HepG2 (cell line): ENCODE measurements around the gene GPR119. TPM values are rescaled to one million over a fixed set of nuclear protein-coding genes. Genes with fewer than 3 reads are reported as not detected.

Source experiments
- KMT2A ChIP-seq: sonication (generic); formaldehyde crosslinking; IDR thresholded peaks from 2 replicates; pipeline ENCODE4 v1.4.0; 2020; ENCODE audit warnings: missing genetic modification reagents
- NBN ChIP-seq: fragments of 450-650 bp; conservative IDR thresholded peaks from 2 replicates; pipeline ENCODE4 v1.6.1; 2017
- SAFB2 ChIP-seq: sonication (generic); formaldehyde crosslinking; IDR thresholded peaks from 2 replicates; pipeline ENCODE4 v1.5.1; 2020; ENCODE audit warnings: missing genetic modification reagents, low read depth, mild to moderate bottlenecking, borderline replicate concordance
- TRIM24 ChIP-seq: sonication (generic); formaldehyde crosslinking; IDR thresholded peaks from 2 replicates; pipeline ENCODE4 v1.8.0; 2022; ENCODE audit warnings: mild to moderate bottlenecking, missing genetic modification reagents
- U2AF1 ChIP-seq: fragments of 200-400 bp; formaldehyde crosslinking; optimal IDR thresholded peaks from 2 replicates; pipeline ENCODE3; 2017; ENCODE audit warnings: mild to moderate bottlenecking, low read depth, low read length
- ZNF335 ChIP-seq: sonication (generic); formaldehyde crosslinking; IDR thresholded peaks from 2 replicates; pipeline ENCODE4 v1.4.0; 2020; ENCODE audit warnings: missing genetic modification reagents
- polyA plus RNA-seq, 8 experiments: library from polyadenylated mRNA; depleted of rRNA in 3 of 8; stranded (reverse) in 7 of 8; unstranded in 1 of 8; fragments of >200 nt; fragmentation: Illumina TruSeq in 4 of 8; extraction: Trizol in 4 of 8; gene quantifications; 2 replicates each; pipeline versions ENCODE4 v1.2.1 to v1.2.3, GENCODE V29; 2011 to 2016; ENCODE audit warnings: low read depth in 4 of 8, missing spikeins in 1 of 8, mixed read lengths in 1 of 8; ENCODE audit not compliant: insufficient read depth in 1 of 8
- total RNA-seq, 5 experiments: library from RNA; depleted of rRNA; stranded (reverse); fragments of >200 nt; fragmentation: Illumina TruSeq; extraction: Trizol; gene quantifications; 2 replicates each; pipeline ENCODE4 v1.2.3, GENCODE V29; 2016; ENCODE audit warnings: low read depth in 1 of 5
- TF ChIP-seq, protein P1 (sequence below), 2 experiments: IDR thresholded peaks; 2 replicates each; pipeline ENCODE4 v1.6.1; 2011 to 2012; ENCODE audit warnings: low read length in 2 of 2, borderline replicate concordance in 1 of 2, low read depth in 1 of 2, mild to moderate bottlenecking in 1 of 2, moderate library complexity in 1 of 2
- TF ChIP-seq, protein P2 (sequence below): sonication (generic); formaldehyde crosslinking; IDR thresholded peaks from 2 replicates; pipeline ENCODE4 v1.8.0; 2022; ENCODE audit warnings: missing genetic modification reagents, mild to moderate bottlenecking, moderate library complexity, borderline replicate concordance
- TF ChIP-seq, protein P3 (sequence below): IDR thresholded peaks from 2 replicates; pipeline ENCODE4 v1.6.1; 2016; ENCODE audit warnings: missing biosample characterization, missing genetic modification reagents, low read depth
- TF ChIP-seq, protein P4 (sequence below): sonication (generic); formaldehyde crosslinking; IDR thresholded peaks from 2 replicates; pipeline ENCODE4 v1.4.0; 2020; ENCODE audit warnings: mild to moderate bottlenecking, missing genetic modification reagents
- TF ChIP-seq, protein P5 (sequence below): sonication (generic); formaldehyde crosslinking; IDR thresholded peaks from 2 replicates; pipeline ENCODE4 v1.5.1; 2020; ENCODE audit warnings: mild to moderate bottlenecking, missing genetic modification reagents, moderate library complexity
- TF ChIP-seq, protein P6 (sequence below): IDR thresholded peaks from 2 replicates; pipeline ENCODE4 v1.6.1; 2016; ENCODE audit warnings: control low read depth

The GPR119 gene
- total and polyA plus RNA-seq, 2 of the 13 experiments (the other 11 are each of a cell fraction or from before 2014, with no cell fraction given), result 2.6 to 5.5 TPM

DNA sequence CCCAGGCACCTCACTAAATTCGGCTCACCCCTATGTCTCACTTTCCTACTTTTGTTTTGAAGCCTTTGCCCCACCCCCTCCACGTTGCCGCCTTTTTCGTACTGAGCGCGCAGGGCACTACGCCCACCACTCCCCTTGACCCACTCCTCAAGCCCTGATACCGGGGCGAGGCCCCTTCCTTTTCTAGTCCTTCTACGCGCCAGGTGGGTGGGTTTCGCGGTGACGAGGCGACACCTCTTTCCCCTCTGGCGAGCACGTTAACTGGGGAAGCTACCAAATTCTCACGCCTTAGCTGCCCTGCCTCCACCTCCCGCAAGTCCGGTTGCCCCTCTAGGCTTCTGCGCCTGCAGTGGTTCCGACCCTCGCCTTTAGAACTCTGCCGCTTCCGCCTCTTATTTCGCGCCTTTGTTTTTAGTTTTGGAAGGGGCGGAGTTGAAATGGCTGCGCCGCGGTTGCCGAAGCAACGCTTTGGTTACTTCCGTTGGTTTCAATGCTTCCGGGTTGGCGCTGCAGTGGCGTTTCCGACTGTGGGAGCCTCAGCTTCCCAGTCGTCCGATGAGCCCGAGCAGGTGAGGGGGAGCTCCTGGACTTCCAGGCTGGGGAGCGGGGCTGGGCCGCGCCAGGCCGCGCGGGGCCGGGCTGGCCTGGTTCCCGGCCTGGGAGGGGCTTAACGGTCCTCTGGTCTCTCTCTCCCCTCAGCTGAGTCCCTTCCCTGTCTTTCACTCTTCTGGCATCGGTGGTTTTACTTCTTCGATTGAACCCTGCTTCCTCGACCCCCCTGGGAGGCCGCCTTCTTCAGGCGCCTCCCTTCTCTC lies 45.9 kb downstream of the GPR119 start, which contains the start of gene SLC25A14 (continued):
- TF ChIP-seq, protein P1, sequence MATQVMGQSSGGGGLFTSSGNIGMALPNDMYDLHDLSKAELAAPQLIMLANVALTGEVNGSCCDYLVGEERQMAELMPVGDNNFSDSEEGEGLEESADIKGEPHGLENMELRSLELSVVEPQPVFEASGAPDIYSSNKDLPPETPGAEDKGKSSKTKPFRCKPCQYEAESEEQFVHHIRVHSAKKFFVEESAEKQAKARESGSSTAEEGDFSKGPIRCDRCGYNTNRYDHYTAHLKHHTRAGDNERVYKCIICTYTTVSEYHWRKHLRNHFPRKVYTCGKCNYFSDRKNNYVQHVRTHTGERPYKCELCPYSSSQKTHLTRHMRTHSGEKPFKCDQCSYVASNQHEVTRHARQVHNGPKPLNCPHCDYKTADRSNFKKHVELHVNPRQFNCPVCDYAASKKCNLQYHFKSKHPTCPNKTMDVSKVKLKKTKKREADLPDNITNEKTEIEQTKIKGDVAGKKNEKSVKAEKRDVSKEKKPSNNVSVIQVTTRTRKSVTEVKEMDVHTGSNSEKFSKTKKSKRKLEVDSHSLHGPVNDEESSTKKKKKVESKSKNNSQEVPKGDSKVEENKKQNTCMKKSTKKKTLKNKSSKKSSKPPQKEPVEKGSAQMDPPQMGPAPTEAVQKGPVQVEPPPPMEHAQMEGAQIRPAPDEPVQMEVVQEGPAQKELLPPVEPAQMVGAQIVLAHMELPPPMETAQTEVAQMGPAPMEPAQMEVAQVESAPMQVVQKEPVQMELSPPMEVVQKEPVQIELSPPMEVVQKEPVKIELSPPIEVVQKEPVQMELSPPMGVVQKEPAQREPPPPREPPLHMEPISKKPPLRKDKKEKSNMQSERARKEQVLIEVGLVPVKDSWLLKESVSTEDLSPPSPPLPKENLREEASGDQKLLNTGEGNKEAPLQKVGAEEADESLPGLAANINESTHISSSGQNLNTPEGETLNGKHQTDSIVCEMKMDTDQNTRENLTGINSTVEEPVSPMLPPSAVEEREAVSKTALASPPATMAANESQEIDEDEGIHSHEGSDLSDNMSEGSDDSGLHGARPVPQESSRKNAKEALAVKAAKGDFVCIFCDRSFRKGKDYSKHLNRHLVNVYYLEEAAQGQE (IDR thresholded peaks at IDR 0.05; ENCODE audit: borderline replicate concordance in 1 of 2, low read depth in 1 of 2, low read length in 2 of 2), result no peak
- TF ChIP-seq, protein P2, sequence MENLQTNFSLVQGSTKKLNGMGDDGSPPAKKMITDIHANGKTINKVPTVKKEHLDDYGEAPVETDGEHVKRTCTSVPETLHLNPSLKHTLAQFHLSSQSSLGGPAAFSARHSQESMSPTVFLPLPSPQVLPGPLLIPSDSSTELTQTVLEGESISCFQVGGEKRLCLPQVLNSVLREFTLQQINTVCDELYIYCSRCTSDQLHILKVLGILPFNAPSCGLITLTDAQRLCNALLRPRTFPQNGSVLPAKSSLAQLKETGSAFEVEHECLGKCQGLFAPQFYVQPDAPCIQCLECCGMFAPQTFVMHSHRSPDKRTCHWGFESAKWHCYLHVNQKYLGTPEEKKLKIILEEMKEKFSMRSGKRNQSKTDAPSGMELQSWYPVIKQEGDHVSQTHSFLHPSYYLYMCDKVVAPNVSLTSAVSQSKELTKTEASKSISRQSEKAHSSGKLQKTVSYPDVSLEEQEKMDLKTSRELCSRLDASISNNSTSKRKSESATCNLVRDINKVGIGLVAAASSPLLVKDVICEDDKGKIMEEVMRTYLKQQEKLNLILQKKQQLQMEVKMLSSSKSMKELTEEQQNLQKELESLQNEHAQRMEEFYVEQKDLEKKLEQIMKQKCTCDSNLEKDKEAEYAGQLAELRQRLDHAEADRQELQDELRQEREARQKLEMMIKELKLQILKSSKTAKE, result no peak
- TF ChIP-seq SAFB2, result no peak
- TF ChIP-seq KMT2A (CRISPR knock-in tag), result peak; percentile 60; the same call in 1 of the 2 replicates
- TF ChIP-seq U2AF1, result no peak
- TF ChIP-seq, protein P3, sequence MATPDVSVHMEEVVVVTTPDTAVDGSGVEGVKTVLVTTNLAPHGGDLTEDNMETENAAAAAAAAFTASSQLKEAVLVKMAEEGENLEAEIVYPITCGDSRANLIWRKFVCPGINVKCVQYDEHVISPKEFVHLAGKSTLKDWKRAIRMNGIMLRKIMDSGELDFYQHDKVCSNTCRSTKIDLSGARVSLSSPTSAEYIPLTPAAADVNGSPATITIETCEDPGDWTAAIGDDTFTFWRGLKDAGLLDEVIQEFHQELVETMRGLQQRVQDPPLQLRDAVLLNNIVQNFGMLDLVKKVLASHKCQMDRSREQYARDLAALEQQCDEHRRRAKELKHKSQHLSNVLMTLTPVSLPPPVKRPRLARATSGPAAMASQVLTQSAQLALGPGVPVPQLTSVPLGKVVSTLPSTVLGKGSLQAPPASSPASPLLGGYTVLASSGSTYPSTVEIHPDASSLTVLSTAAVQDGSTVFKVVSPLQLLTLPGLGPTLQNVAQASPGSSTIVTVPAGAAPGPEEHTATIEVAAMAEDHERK (CRISPR knock-in tag), result no peak
- TF ChIP-seq, protein P4, sequence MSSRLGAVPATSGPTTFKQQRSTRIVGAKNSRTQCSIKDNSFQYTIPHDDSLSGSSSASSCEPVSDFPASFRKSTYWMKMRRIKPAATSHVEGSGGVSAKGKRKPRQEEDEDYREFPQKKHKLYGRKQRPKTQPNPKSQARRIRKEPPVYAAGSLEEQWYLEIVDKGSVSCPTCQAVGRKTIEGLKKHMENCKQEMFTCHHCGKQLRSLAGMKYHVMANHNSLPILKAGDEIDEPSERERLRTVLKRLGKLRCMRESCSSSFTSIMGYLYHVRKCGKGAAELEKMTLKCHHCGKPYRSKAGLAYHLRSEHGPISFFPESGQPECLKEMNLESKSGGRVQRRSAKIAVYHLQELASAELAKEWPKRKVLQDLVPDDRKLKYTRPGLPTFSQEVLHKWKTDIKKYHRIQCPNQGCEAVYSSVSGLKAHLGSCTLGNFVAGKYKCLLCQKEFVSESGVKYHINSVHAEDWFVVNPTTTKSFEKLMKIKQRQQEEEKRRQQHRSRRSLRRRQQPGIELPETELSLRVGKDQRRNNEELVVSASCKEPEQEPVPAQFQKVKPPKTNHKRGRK (CRISPR knock-in tag), result no peak
- TF ChIP-seq TRIM24 (CRISPR knock-in tag), result no peak
- TF ChIP-seq, protein P5, sequence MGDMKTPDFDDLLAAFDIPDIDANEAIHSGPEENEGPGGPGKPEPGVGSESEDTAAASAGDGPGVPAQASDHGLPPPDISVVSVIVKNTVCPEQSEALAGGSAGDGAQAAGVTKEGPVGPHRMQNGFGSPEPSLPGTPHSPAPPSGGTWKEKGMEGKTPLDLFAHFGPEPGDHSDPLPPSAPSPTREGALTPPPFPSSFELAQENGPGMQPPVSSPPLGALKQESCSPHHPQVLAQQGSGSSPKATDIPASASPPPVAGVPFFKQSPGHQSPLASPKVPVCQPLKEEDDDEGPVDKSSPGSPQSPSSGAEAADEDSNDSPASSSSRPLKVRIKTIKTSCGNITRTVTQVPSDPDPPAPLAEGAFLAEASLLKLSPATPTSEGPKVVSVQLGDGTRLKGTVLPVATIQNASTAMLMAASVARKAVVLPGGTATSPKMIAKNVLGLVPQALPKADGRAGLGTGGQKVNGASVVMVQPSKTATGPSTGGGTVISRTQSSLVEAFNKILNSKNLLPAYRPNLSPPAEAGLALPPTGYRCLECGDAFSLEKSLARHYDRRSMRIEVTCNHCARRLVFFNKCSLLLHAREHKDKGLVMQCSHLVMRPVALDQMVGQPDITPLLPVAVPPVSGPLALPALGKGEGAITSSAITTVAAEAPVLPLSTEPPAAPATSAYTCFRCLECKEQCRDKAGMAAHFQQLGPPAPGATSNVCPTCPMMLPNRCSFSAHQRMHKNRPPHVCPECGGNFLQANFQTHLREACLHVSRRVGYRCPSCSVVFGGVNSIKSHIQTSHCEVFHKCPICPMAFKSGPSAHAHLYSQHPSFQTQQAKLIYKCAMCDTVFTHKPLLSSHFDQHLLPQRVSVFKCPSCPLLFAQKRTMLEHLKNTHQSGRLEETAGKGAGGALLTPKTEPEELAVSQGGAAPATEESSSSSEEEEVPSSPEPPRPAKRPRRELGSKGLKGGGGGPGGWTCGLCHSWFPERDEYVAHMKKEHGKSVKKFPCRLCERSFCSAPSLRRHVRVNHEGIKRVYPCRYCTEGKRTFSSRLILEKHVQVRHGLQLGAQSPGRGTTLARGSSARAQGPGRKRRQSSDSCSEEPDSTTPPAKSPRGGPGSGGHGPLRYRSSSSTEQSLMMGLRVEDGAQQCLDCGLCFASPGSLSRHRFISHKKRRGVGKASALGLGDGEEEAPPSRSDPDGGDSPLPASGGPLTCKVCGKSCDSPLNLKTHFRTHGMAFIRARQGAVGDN (CRISPR knock-in tag), result peak; percentile 70
- TF ChIP-seq, protein P6, sequence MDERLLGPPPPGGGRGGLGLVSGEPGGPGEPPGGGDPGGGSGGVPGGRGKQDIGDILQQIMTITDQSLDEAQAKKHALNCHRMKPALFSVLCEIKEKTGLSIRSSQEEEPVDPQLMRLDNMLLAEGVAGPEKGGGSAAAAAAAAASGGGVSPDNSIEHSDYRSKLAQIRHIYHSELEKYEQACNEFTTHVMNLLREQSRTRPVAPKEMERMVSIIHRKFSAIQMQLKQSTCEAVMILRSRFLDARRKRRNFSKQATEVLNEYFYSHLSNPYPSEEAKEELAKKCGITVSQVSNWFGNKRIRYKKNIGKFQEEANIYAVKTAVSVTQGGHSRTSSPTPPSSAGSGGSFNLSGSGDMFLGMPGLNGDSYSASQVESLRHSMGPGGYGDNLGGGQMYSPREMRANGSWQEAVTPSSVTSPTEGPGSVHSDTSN, result no peak
- no peak for TF ChIP-seq NBN
- no peak for TF ChIP-seq ZNF335
